ENCODE measurements around the gene XYLT1. TPM values are rescaled to one million over a fixed set of nuclear protein-coding genes. Genes with fewer than 3 reads are reported as not detected.
A peak's percentile ranks its signal among the peaks of the same experiment; 100 is the strongest.

Gene XYLT1
- total and polyA plus RNA-seq, 5 donors = 2.5 to 37.8 (median 11.7) TPM

DNA sequence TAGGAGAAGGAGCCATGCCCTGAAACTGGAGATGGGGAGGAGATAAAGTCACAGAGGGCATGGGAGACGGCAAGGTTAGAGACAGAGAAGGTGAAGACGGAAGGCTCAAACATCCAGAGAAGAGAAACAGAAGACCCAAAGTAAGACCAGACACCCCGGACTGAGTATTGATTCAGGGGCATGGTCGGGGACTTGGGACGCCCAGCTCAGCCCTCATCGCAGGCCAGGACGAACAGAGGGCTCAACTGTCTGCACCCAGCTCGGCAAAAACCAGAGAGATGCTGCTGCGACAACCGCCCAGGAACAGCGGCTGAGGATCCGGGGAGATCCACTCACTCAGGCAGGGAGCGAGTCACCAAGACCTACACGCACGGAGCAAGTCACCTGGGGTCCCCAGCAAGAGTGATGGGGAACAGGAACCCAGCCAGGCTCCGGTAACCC is 999 bp downstream of the XYLT1 start:
- DNase-seq = no peak
- H3K27ac ChIP-seq (ENCODE audit: low read length) = no peak overlapping the region

DNA sequence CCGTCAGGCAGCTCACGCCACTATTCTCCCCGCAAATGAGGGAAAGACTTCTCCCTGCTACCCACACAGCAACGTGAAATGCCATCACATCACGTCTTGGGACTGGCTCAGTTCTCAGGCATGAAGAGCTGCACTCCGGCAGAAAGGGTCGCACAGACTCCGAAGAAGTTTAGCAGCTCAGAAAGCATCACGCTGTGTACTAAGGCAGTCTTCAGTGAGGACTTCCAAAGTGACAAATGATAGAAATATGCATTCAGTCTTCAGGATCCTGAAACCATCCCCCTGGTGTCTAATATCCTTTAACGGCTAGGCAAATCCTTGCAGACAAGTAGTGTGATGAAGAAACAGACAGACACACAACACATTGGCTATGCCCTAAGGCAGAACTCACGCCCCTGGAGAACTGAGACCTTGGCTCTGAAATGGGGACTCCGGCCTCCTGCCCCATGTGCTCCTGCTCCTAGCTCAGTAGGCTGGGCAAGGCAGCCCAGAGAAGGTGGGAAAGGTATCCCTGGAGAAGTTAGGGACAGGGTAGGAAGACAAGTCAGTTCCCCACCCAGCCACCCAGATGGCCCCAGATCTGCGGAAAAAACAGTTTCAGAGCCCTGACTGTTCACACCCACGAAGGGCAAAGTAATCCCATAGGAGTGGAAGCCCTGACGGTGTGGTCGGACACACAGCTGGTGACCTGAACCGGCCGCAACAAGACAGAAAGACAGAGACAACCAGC is 1.6 kb downstream of the XYLT1 start:
- Histone ChIP-seq H3K9me3 (ENCODE audit: control insufficient read depth, low read length) (no peaks in the 10 kb centered on the region), H3K27ac (ENCODE audit: low read length) (no peak overlapping the region), H3K4me1 (ENCODE audit: control insufficient read depth, insufficient read depth, low read length) (peaks cover 2% of the 10 kb centered on the region), H3K27me3 (ENCODE audit: control insufficient read depth, insufficient read depth) (no peaks in the 10 kb centered on the region), H3K4me3 (ENCODE audit: low read length) (peak overlapping the region; percentile 93)
- DNase-seq (no peak), ATAC-seq (peak in 1 of 2 donors; percentile 3)
- WGBS = 31% methylated on average over 18 of the region's 18 CpGs
- intact Hi-C loops (cut with DNase I) = loop anchor here in 3 of 4 donors (5.0 to 10.0 kb wide), 6 partner anchors 54 to 604 kb away; no protein-coding TSS in a partner anchor

More for the DNA sequence above, 999 bp downstream of the XYLT1 start:
- Histone ChIP-seq H3K4me3 (ENCODE audit: low read length) (peak overlapping the region; percentile 93), H3K9me3 (ENCODE audit: control insufficient read depth, low read length) (no peaks in the 10 kb centered on the region), H3K4me1 (ENCODE audit: control insufficient read depth, insufficient read depth, low read length) (peaks cover 2% of the 10 kb centered on the region), H3K27me3 (ENCODE audit: control insufficient read depth, insufficient read depth) (no peaks in the 10 kb centered on the region)
- peak in 1 of 2 donors; percentile 5 for ATAC-seq
- WGBS = 3% methylated on average over 16 of the region's 16 CpGs
- intact Hi-C loops (cut with DNase I) = loop anchor here (5.0 to 10.0 kb wide), 7 partner anchors 55 to 605 kb away; no protein-coding TSS in a partner anchor

DNA sequence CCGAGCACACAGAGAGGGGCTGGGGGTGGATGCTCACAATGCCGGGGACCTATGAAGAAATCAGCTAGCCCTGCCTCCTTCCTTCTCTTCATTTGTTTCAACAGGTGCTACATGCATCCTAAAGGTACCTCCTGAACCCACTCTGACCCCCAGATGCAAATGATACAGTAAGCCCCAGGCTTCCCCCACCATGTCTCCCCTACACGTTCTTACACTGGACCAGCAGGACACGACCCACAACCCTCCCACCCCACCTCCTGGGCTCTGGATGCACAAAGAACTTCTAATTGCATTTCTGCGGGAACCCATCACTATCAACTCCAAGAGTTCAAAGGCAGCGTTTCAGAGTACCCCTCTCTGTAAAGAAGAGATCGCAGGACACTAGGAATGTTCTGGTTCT is 2.1 kb downstream of the XYLT1 start:
- no peaks in the 10 kb centered on the region for H3K27me3 ChIP-seq (ENCODE audit: control insufficient read depth, insufficient read depth)
- H3K9me3 ChIP-seq (ENCODE audit: control insufficient read depth, low read length) = no peaks in the 10 kb centered on the region
- H3K4me3 ChIP-seq (ENCODE audit: low read length) = no peak overlapping the region
- ATAC-seq (no peak), DNase-seq (no peak)
- no peak overlapping the region for H3K27ac ChIP-seq (ENCODE audit: low read length)
- intact Hi-C loops (cut with DNase I) = loop anchor here in 3 of 4 donors (5.0 to 10.0 kb wide), 6 partner anchors 54 to 604 kb away; no protein-coding TSS in a partner anchor
- H3K4me1 ChIP-seq (ENCODE audit: control insufficient read depth, insufficient read depth, low read length) = peaks cover 2% of the 10 kb centered on the region
- WGBS = 56% methylated on average over 7 of the region's 7 CpGs

DNA sequence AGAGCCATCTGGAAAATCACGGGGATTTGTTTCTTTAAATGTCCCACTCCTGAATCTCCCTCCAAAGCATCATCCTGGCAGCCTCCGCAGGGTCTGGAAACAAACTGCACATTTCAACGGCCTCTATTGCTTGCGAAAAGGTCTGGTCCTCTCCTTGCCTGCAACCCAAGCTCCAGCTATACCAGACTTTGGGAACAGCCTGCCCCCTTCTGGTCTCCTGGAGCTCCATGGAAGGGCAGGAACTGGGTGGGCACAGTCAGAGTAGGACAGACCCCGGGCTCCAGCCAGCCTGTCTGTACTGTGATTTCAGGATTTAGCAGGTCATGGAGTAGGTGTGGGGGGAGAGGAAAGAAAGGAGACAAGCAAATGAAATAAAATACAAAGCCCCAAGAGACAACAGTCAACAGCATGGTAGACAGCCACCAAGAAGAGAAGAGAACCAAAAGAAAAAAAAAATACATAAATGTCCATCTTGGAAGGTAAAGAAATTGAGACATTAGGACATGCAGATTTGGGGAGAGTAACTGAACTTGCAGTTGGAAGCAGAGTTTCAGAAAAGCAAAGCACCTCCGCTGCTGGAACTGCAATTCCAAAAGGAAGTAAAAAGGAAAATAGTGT is 2.7 kb downstream of the XYLT1 start:
- no peak overlapping the region for H3K27ac ChIP-seq (ENCODE audit: low read length)
- intact Hi-C loops (cut with DNase I) = loop anchor here in 3 of 4 donors (5.0 to 10.0 kb wide), 6 partner anchors 53 to 603 kb away; no protein-coding TSS in a partner anchor
- H3K4me3 ChIP-seq (ENCODE audit: low read length) = no peak overlapping the region
- DNase-seq = peak; percentile 65 to 87 (median 83)
- H3K27me3 ChIP-seq (ENCODE audit: control insufficient read depth, insufficient read depth) = no peaks in the 10 kb centered on the region
- WGBS = 22% methylated on average over 6 of the region's 6 CpGs
- H3K9me3 ChIP-seq (ENCODE audit: control insufficient read depth, low read length) = no peaks in the 10 kb centered on the region
- peaks cover 2% of the 10 kb centered on the region for H3K4me1 ChIP-seq (ENCODE audit: control insufficient read depth, insufficient read depth, low read length)
- ATAC-seq = peak; percentile 68 to 78

DNA sequence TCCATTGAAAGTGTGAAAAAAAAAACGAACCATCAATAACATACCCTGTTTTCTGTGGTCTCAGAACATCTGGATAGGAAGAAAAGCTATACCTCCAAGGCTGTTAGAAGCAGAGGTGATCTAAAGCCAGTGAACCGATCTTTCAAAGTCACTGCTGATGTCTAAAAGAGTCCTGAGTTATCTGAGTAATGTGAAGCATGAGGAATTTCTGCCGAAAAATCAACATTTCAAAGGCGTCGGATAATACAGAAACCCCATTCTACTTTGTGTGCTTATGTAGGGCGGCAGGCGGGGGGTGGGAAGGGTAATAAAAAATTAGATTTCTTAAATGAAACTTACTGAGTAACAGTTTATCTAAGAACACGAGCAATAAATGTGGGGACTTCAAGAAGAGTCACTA is 3.9 kb downstream of the XYLT1 start:
- Histone ChIP-seq H3K4me1 (ENCODE audit: control insufficient read depth, insufficient read depth, low read length) (peaks cover 2% of the 10 kb centered on the region), H3K4me3 (ENCODE audit: low read length) (no peak overlapping the region)

DNA sequence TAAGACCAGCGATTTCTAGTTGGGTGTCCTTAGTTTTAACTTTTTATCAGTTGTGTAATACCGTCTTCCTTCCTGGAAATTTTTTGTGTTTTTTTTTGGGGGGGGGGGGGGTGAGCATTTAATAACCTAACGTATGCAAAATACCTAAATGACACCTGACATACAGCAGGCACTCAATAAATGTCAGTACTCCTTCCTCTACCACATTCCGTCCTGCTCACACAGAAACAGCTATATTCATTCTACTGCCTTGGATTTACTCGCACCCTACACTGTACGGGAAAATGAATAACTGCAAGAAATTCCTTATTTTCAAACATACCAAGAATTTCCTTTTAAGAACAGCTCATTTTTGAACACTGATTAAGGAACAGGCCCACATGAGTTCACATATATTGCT is 5.3 kb downstream of the XYLT1 start:
- peaks cover 6% of the 10 kb centered on the region for H3K4me1 ChIP-seq (ENCODE audit: control insufficient read depth, insufficient read depth, low read length)
- H3K4me3 ChIP-seq (ENCODE audit: low read length) = no peak overlapping the region
- no peak for DNase-seq
- intact Hi-C loops (cut with DNase I) = loop anchor here in 3 of 4 donors (5.0 to 10.0 kb wide), 6 partner anchors 51 to 601 kb away; no protein-coding TSS in a partner anchor
- ATAC-seq = no peak
- 83% methylated on average over 6 of the region's 6 CpGs for WGBS
- H3K27me3 ChIP-seq (ENCODE audit: control insufficient read depth, insufficient read depth) = no peaks in the 10 kb centered on the region
- H3K27ac ChIP-seq (ENCODE audit: low read length) = no peak overlapping the region
- no peaks in the 10 kb centered on the region for H3K9me3 ChIP-seq (ENCODE audit: control insufficient read depth, low read length)

More for the DNA sequence above, 3.9 kb downstream of the XYLT1 start:
- DNase-seq = no peak
- intact Hi-C loops (cut with DNase I) = loop anchor here in 3 of 4 donors (5.0 to 10.0 kb wide), 6 partner anchors 52 to 602 kb away; no protein-coding TSS in a partner anchor
- ATAC-seq = no peak
- H3K27ac ChIP-seq (ENCODE audit: low read length) = no peak overlapping the region
- WGBS = 88% methylated on average over 8 of the region's 8 CpGs
- no peaks in the 10 kb centered on the region for H3K9me3 ChIP-seq (ENCODE audit: control insufficient read depth, low read length)
- H3K27me3 ChIP-seq (ENCODE audit: control insufficient read depth, insufficient read depth) = no peaks in the 10 kb centered on the region

DNA sequence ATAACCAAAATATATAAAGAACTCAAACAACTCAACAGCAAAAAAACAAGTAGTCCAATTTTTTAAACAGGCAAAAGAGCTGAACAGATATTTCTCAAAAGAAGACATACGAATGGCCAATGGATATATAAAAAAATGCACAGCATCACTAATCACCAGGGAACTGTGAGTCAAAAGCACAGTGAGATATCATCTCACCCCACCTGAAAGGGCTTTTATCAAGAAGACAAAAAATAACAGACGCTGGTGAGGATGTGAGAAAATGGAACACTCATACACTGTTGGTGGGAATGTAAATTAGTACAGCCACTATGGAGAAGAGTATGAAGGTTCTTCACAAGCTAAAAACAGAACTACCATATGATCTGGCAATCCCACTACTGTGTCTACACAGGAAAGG is 7.4 kb downstream of the XYLT1 start:
- Histone ChIP-seq H3K4me3 (ENCODE audit: low read length) (no peak overlapping the region), H3K27ac (ENCODE audit: low read length) (no peak overlapping the region), H3K27me3 (ENCODE audit: control insufficient read depth, insufficient read depth) (no peaks in the 10 kb centered on the region), H3K4me1 (ENCODE audit: control insufficient read depth, insufficient read depth, low read length) (peaks cover 12% of the 10 kb centered on the region), H3K9me3 (ENCODE audit: control insufficient read depth, low read length) (no peaks in the 10 kb centered on the region)
- intact Hi-C loops (cut with DNase I) = loop anchor here in 3 of 4 donors (5.0 to 10.0 kb wide), 6 partner anchors 49 to 599 kb away; no protein-coding TSS in a partner anchor
- no peak for DNase-seq
- ATAC-seq = no peak
- 90% methylated on average over 2 of the region's 2 CpGs for WGBS

DNA sequence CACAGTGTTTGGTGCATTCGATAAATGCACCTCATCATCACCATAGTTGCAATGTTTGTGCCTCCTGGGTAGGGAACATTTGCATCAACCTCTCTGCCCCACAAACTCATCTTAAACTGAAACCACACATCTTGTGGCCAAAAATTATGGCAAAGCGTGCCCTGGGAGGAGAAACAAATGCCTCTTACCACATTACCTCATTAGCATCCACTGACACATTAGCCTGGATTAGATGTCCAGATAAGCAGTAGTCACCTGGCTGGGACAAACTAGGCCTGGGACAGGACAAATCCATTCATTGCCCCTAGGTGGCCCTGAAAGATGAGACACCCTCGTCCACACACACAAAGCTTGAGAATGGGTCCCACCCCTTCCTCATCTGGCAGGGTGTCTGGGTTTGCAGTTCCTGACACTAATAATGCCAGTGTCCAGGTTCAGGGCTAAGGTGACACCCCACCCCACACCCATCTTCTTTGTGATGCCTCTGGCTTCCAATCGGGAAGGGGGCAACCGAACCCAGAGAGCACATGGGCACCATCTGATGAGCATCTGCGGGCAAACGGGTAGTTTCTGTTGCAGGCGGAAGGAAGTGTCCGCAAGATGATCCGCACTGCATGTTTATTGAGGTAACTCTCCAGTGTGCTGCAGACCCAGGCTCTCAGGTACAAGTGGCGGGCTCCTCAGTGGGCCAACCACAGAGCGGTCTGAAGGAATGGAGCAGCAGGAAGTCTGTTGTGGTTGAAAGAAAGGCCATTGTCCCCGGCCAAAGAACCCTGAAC is 8.6 kb downstream of the XYLT1 start:
- intact Hi-C loops (cut with DNase I) = loop anchor here in 3 of 4 donors (5.0 to 10.0 kb wide), 6 partner anchors 47 to 597 kb away; no protein-coding TSS in a partner anchor
- Histone ChIP-seq H3K4me1 (ENCODE audit: control insufficient read depth, insufficient read depth, low read length) (peaks cover 12% of the 10 kb centered on the region), H3K4me3 (ENCODE audit: low read length) (no peak overlapping the region), H3K27ac (ENCODE audit: low read length) (no peak overlapping the region), H3K27me3 (ENCODE audit: control insufficient read depth, insufficient read depth) (no peaks in the 10 kb centered on the region), H3K9me3 (ENCODE audit: control insufficient read depth, low read length) (no peaks in the 10 kb centered on the region)
- no peak for DNase-seq
- ATAC-seq = no peak
- WGBS = 85% methylated on average over 13 of the region's 13 CpGs

DNA sequence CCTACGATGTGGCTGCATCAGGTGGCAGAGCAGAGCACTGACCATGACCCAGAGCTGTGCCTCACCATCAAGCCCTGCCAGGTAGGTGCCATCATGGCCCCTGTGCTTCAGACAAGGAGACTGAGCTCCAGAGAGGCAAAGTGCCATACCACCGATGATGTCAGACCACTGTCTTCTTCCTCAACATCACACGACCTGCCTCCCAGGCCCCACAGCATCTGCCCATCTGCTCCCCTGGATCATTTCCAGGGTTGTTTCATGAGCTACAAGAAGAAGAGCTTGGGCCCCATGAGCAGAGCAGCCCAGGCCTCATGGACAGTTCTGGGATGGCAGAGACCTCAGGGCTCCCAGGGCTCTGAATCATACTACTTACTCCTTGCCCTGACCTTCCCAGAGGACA is 9.9 kb downstream of the XYLT1 start:
- ATAC-seq = peak in 1 of 2 donors; percentile 10
- WGBS = 83% methylated on average over 3 of the region's 3 CpGs
- Histone ChIP-seq H3K4me1 (ENCODE audit: control insufficient read depth, insufficient read depth, low read length) (peaks cover 12% of the 10 kb centered on the region), H3K27ac (ENCODE audit: low read length) (no peak overlapping the region), H3K9me3 (ENCODE audit: control insufficient read depth, low read length) (no peaks in the 10 kb centered on the region), H3K27me3 (ENCODE audit: control insufficient read depth, insufficient read depth) (no peaks in the 10 kb centered on the region), H3K4me3 (ENCODE audit: low read length) (no peak overlapping the region)
- no peak for DNase-seq
- intact Hi-C loops (cut with DNase I) = loop anchor here in 3 of 4 donors (5.0 to 10.0 kb wide), 6 partner anchors 46 to 596 kb away; no protein-coding TSS in a partner anchor

DNA sequence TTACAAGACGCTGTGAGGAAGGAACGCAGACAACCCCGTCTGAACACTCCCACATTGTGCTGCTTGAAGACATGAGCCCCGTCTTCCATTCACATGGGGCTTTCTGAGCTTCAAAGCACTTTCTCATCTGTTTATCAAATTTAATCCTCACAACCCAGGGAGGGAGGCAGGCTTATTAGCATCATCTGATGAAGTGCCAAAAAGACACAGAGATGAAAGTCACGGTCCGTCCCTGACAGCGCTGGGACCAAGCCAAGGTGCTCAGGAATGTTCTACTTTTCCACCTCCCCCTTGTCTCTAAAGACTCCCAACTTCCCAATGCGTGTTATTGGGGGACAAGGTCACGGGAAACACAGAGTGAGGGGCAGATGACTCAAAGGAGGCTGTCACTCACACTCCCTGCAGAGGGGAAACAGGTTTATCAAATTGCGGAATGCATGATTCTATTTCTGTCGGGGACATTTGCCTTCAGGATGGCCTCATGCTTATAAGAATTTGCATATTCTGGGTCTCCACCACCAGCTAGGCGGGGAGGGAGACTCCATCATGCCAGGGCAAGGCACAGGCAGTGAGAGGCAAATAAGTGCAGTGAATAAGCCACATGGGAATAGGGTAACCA is 10.7 kb downstream of the XYLT1 start:
- WGBS = 19% methylated on average over 12 of the region's 12 CpGs
- Histone ChIP-seq H3K27ac (ENCODE audit: low read length) (no peak overlapping the region), H3K27me3 (ENCODE audit: control insufficient read depth, insufficient read depth) (no peaks in the 10 kb centered on the region), H3K4me1 (ENCODE audit: control insufficient read depth, insufficient read depth, low read length) (peaks cover 12% of the 10 kb centered on the region), H3K4me3 (ENCODE audit: low read length) (no peak overlapping the region), H3K9me3 (ENCODE audit: control insufficient read depth, low read length) (no peaks in the 10 kb centered on the region)
- ATAC-seq (peak; percentile 76 to 90), DNase-seq (peak in 2 of 3 donors; percentile 32 to 71)
- intact Hi-C loops (cut with DNase I) = loop anchor here in 3 of 4 donors (5.0 to 10.0 kb wide), 6 partner anchors 45 to 595 kb away; no protein-coding TSS in a partner anchor
